NOMO-1 (cell line): ENCODE results near the gene RSBN1.
"Not testable (repeated sequence)": the region's sequence is repeated elsewhere in the genome, so short reads cannot be mapped to it uniquely, and the experiment has no call there.

Experiments
- DNase-seq, 2 experiments: peaks; one replicate each; lab custom pipeline; 2025; ENCODE audit not compliant: unreplicated experiment in 2 of 2; lab: John Stamatoyannopoulos, UW

Gene RSBN1

GRCh38 chr1:113811888-113812660 lies at the start of gene RSBN1:
Gene RSBN1, minus strand, starts transcription at chr1:113812476. Its CDS starts 64 bp downstream, at chr1:113812412.
- DNase-seq, result peak; percentile 99 to 100

DNA sequence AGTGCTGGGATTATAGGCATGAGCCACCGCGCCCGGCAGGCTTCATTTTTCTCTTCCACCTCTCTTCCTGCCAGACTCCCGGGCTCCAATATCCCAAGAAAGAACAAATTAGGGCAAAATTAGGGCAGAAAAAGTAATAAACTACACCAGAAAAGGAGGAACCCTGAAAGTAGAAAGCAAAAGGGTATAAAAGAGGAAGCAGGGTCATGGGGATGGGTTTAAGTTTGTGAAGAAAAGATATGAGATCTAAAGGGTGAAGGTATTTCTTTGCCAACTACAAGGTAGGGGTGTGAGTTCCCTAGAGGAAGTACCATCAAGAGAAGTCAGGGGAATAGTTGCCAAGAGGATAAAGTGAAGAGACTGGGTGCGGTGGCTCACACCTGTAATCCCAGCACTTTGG lies 49.4 kb upstream of the RSBN1 start:
- DNase-seq, result peak; percentile 36 to 42

GRCh38 chr1:113860891-113861290 lies 48.6 kb upstream of the RSBN1 start:
- no peak for DNase-seq

DNA sequence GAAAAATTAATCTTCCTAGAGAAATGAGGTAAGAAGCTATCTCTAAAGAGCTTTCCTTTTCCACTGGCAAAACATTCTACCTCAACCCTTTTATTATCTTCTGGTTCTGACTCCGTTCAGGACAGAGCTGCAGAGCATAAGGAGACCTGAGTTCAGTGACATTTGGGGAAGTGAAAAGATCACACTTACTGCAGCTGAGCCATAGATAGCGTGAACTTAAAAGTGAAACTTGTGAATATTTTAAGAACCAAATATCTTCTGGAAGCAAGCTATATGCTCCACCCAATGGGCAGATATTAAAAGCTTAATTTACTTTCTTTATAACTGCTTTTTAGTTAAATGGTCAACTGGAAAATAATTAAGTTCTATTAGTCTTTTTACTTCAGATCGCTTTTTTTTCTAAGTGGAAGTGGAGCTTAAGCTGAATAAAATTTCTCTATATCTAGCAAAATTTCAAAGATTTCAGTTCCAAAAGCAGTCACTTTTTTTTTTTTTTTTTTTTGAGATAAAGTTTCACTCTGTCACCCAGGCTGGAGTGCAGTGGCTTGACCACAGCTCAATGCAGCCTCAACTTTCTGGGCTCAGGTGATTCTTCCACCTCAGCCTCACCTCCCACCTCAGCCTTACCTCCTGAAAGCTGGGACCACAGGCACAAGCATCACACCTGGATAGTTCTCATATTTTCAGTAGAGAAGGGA lies 47.4 kb upstream of the RSBN1 start:
- peak; percentile 35 to 83 for DNase-seq

DNA sequence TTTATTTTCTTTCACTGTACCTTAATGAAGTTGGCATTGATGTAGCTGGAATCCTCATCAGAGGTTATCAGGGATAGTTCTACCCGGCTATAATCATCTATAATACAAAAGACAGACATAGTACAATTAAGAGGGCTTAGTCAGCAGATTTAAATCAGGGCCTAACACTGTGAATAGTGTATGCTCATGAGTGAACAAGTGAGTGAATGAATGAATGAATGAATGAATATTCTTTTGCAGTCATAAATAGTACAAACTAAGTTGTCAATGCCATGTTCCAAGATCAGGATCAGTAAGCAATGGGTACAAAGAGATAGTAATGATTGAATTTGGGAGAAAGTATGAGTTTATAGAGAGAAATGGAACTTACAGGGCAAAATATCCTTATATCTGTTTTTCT lies 46.7 kb upstream of the RSBN1 start:
- DNase-seq, result no peak

- DNase-seq, result peak; percentile 30 to 70
Measured at GRCh38 chr1:113858418-113858817, 46.1 kb upstream of the RSBN1 start.

DNA sequence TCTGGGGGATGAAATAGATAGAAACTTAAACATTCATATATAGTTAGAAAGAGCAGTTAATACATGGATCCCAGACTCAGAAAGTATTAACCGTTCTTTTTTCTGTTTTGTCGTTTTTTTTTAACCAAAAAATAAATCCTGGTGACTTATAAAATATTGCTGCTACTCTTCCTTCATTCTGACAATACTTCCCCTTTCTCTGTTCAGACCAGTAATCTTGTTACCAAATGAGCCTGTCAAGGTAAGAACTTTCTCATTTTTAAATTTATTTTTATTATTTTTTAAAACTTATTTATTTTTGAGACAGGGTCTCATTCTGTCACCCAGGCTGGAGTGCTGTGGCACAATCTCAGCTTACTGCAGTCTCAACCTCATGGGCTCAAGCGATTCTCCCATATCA lies 45.5 kb upstream of the RSBN1 start:
- DNase-seq, result peak in 1 of 2 experiments; percentile 67

DNA sequence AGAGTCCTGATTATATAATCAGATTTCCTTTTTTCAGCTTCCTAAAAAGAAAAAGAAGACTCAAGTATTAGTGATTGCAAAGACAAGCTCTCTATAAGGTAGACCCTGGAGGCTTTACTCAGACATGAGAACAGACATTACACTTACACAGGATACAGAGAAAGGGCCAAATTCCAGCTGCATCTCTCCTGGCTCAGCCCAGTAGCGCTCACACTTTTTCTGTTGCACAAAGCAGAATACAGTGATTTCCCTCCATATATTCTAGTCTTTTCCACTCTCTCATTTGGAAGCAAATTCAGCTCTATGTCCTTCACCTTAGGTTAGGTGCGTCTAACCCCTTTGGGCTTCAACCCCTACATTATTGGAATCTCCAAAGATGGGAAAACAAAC lies 44.1 kb upstream of the RSBN1 start:
- no peak for DNase-seq

GRCh38 chr1:113855630-113856400 lies 43.5 kb upstream of the RSBN1 start:
- peak; percentile 77 to 85 for DNase-seq

DNA sequence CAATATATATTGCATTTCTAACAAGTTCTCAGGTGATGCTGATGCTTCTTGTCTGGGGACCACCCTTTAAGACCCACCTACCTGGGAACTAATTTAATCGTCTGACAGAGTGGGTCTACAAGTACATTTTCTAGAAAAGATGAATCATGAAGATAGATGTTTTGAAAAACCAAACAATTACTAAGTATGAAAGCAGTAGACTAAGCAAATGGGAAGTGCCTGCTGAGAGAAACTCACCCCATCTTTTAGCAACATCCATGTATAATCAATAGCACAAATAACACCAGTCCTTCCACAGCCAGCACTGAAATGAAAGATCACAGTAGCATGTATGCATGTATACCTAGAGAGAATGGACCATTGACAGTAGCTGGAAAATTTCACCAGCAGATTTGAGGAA lies 42.0 kb upstream of the RSBN1 start:
- no peak for DNase-seq

- not testable (repeated sequence) for DNase-seq
Measured at GRCh38 chr1:113852694-113853093, 40.4 kb upstream of the RSBN1 start.

DNA sequence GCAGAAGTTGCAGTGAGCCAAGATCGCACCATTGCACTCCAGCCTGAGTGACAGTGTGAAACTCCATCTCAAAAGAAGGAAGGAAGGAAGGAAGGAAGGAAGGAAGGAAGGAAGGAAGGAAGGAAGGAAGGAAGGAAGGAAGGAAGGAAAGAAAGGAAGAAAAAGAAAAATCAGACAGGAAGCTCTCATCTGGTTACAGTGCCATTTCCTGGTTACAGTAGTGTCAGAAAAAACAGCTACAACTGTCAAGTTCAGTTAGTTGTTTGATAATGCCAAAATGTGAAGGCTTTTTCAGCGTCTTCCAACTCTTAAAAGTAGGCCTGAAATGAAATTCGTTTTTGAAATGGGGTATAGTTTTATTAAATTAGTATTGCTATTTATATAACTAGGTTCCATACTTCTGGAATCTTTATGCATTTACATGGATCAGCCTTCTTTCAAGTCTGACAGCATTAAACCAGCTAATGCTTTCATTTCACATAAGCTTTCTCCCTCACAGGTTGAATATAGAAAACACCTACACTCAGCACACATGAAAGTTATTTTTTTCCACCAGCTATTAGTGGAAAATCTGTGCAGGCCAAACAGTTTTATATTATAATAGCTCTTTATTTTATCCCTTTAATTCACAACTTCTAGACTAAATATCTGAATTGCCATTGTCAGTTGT lies 38.0 kb upstream of the RSBN1 start:
- no peak for DNase-seq

- DNase-seq, result peak; percentile 66 to 85
Measured at GRCh38 chr1:113849072-113849471, 36.8 kb upstream of the RSBN1 start.

DNA sequence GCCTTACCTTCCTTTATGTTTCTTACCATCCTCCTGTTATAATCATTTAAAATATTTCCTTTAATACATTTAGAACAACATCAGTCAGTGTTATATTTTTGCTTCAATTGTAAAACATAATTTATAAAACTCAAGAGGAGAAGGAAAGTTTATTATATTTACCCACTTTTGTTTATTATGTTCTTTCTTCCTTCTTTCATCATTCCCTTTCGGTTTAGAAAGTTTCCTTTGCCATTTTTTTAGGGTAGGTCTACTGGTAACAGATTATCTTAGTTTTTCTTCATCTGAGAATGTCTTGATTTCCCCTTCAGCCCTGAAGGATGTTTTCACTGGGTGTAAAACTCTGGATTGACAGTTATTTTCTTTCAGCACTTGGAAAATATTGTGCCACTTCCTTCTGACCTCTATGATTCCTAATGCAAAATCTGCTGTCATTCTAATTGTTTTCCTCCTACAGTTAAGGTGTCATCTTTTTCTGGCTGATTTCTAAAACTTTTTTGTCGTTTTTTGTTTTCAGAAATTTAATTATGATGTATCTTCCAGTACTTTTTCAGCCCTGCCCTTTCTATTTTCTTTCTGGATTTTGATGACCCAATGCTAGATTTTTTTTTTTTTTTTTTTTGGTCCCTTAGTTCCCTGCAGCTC lies 34.2 kb upstream of the RSBN1 start:
- no peak for DNase-seq

GRCh38 chr1:113836534-113836933 lies 24.3 kb upstream of the RSBN1 start:
- no peak for DNase-seq

- peak in 1 of 2 experiments; percentile 45 for DNase-seq
Measured at GRCh38 chr1:113835686-113836290, 23.5 kb upstream of the RSBN1 start.

- no peak for DNase-seq
Measured at GRCh38 chr1:113834716-113835115, 22.4 kb upstream of the RSBN1 start.

- DNase-seq, result no peak
Measured at GRCh38 chr1:113830039-113830438, 17.8 kb upstream of the RSBN1 start.

- no peak for DNase-seq
Measured at GRCh38 chr1:113821916-113822315, 9.6 kb upstream of the RSBN1 start.

- no peak for DNase-seq
Measured at GRCh38 chr1:113818578-113818977, 6.3 kb upstream of the RSBN1 start.
